SH-SY5Y (cell line): ENCODE data around the gene HEXD.

Experiments
- GATA2 ChIP-seq: IDR thresholded peaks from 2 replicates; pipeline ENCODE4 v1.6.1; 2011; ENCODE audit warnings: mild to moderate bottlenecking, low read depth, low read length
- GATA3 ChIP-seq: IDR thresholded peaks from 2 replicates; pipeline ENCODE4 v1.6.1; 2011; ENCODE audit warnings: low read depth, mild to moderate bottlenecking, low read length, moderate library complexity

DNA sequence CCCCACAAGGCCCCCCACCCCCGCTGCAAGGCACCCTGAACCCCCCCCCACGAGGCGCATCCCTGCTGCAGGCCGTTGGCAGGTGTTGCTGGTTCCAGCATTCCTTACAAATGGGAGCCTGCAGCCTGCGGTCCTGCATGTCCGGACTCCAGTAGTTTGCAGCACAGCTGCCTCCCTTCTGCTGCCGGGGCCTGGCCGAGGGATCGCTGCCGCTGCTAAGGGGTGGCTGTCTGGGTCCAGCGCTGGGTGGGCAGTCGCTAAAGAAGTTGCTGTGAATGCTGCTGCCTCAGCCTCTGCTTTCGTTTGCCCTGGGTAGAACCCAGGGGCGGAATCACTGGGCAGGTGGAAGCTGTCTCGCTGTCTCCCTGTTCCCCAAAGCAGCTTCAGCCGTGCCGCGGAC is 34.7 kb upstream of the HEXD start:
- TF ChIP-seq GATA3 (no peak), GATA2 (no peak)
